GM12878 (cell line): ENCODE results near the gene ADSS1. TPM values are rescaled to one million over a fixed set of nuclear protein-coding genes. Genes with fewer than 3 reads are reported as not detected.
A peak's percentile ranks its signal among the peaks of the same experiment; 100 is the strongest.

Experiments used
- ATAC-seq: fragments of 200-7000 bp; cut with Tn5 transposase; 3 replicates; pipeline ENCODE4 v1.9.1; 2020; ENCODE audit warnings: mild to moderate bottlenecking, moderate library complexity
- BruUV-seq: library from RNA; stranded (reverse); fragments of 400-500 nt; replicated peaks from 2 replicates; lab custom pipeline; 2021; lab: Mats Ljungman, UMichigan
- CTCF ChIA-PET: fragments of 300-600 bp; sonication (Branson Sonifier 250); formaldehyde crosslinking; extraction: SDS; loops from one replicate; lab custom pipeline; 2021; ENCODE audit warnings: inconsistent platforms; lab: Yijun Ruan, JAX
- POLR2A ChIA-PET: fragments of 350-600 bp; formaldehyde crosslinking; extraction: SDS; loops from one replicate; lab custom pipeline; 2021; ENCODE audit warnings: inconsistent platforms; lab: Charles Lee
- RAD21 ChIA-PET: fragments of 300-600 bp; sonication (Branson Sonifier 250); formaldehyde crosslinking; loops from one replicate; lab custom pipeline; 2023; ENCODE audit warnings: antibody characterized with exemption; ENCODE audit not compliant: unreplicated experiment; lab: Charles Lee
- SMC1A ChIA-PET: fragments of 300-600 bp; sonication (Branson Sonifier 250); formaldehyde crosslinking; loops from one replicate; lab custom pipeline; 2023; ENCODE audit not compliant: unreplicated experiment, uncharacterized antibody; lab: Charles Lee
- DNase-seq: peaks from one replicate; pipeline ENCODE4 v3.0.0-alpha.2; 2011; ENCODE audit warnings: low read depth, low spot score
- FAIRE-seq: peaks from 3 replicates; lab custom pipeline; 2011; peaks lifted over from hg19 to GRCh38; lab: Jason Lieb, UNC
- H2AFZ ChIP-seq: 2 replicates; pipeline ENCODE4 v1.6.0; 2011; ENCODE audit warnings: low read depth, low read length, control low read depth; ENCODE audit not compliant: control insufficient read depth
- H3K27ac ChIP-seq: 2 replicates; pipeline ENCODE4 v1.5.1; 2011; ENCODE audit warnings: control low read depth; ENCODE audit not compliant: control insufficient read depth, insufficient read depth
- H3K27me3 ChIP-seq, 2 experiments: replicated peaks in 1 of 2; 2 replicates each; pipeline versions ENCODE4 v1.6.0 to v1.6.1; 2011; ENCODE audit warnings: low read length in 1 of 2; ENCODE audit not compliant: control insufficient read depth in 2 of 2, insufficient read depth in 2 of 2
- H3K36me3 ChIP-seq, 2 experiments: 2 replicates each; pipeline ENCODE4 v1.5.1; 2011; ENCODE audit warnings: low read length in 1 of 2; ENCODE audit not compliant: control insufficient read depth in 2 of 2, insufficient read depth in 2 of 2
- H3K4me1 ChIP-seq: 2 replicates; pipeline ENCODE4 v1.6.1; 2011; ENCODE audit warnings: mild to moderate bottlenecking, low read length, moderate library complexity, mixed read lengths; ENCODE audit not compliant: control insufficient read depth, insufficient read depth
- H3K4me2 ChIP-seq: 2 replicates; pipeline ENCODE4 v1.6.0; 2011; ENCODE audit warnings: control low read depth; ENCODE audit not compliant: control insufficient read depth, insufficient read depth
- H3K4me3 ChIP-seq: fragments of 200-600 bp; sonication (generic); 2 replicates; pipeline ENCODE4 v1.5.1; 2016
- H3K79me2 ChIP-seq: 2 replicates; pipeline ENCODE4 v1.6.0; 2011; ENCODE audit warnings: low read length; ENCODE audit not compliant: control insufficient read depth, insufficient read depth
- H3K9ac ChIP-seq: 2 replicates; pipeline ENCODE4 v1.8.0; 2011; ENCODE audit warnings: low read length, control low read depth, mixed read lengths; ENCODE audit not compliant: control insufficient read depth, insufficient read depth
- H3K9me3 ChIP-seq: replicated peaks from 3 replicates; pipeline ENCODE4 v1.5.1; 2011; ENCODE audit warnings: mild to moderate bottlenecking, low read length; ENCODE audit not compliant: control insufficient read depth, insufficient read depth
- H4K20me1 ChIP-seq: 2 replicates; pipeline ENCODE4 v1.6.0; 2011; ENCODE audit not compliant: control insufficient read depth, insufficient read depth
- IRF4 ChIP-seq: IDR thresholded peaks from 2 replicates; pipeline ENCODE4 v1.6.1; 2011; ENCODE audit warnings: low read depth, low read length
- PAX5 ChIP-seq: IDR thresholded peaks from 2 replicates; pipeline ENCODE4 v1.6.1; 2011; ENCODE audit warnings: low read depth, low read length, borderline replicate concordance
- RAD21 ChIP-seq: IDR thresholded peaks from 2 replicates; pipeline ENCODE4 v1.6.1; 2011; ENCODE audit warnings: mild to moderate bottlenecking, low read depth, low read length, moderate library complexity; ENCODE audit not compliant: insufficient read depth
- RB1 ChIP-seq: fragments of 450-650 bp; formaldehyde crosslinking; IDR thresholded peaks from 2 replicates; pipeline ENCODE4 v1.6.1; 2017; ENCODE audit warnings: mild to moderate bottlenecking, borderline replicate concordance
- SMC3 ChIP-seq: IDR thresholded peaks from 2 replicates; pipeline ENCODE4 v1.6.1; 2011; ENCODE audit warnings: low read length, improper control_type of control experiment, borderline replicate concordance
- SREBF2 ChIP-seq: IDR thresholded peaks from 2 replicates; pipeline ENCODE4 v1.6.1; 2012; ENCODE audit warnings: mild to moderate bottlenecking, low read length
- TCF7 ChIP-seq: IDR thresholded peaks from 2 replicates; pipeline ENCODE4 v1.6.1; 2014; ENCODE audit warnings: antibody characterized with exemption, borderline replicate concordance
- YY1 ChIP-seq: IDR thresholded peaks from 2 replicates; pipeline ENCODE4 v1.6.1; 2011; ENCODE audit warnings: low read depth, mild to moderate bottlenecking, low read length
- WGBS: methylation state at CpG from one replicate; pipeline ENCODE4 v1.1.6; 2016; ENCODE audit warnings: low lambda C conversion rate; ENCODE audit not compliant: insufficient replicate concordance, insufficient coverage; ENCODE audit errors: missing lambda C conversion rate; 5-methylcytosine and 5-hydroxymethylcytosine counted together
- in situ Hi-C: fragments of 300-500 bp; cut with MboI; formaldehyde crosslinking; loops from 9 replicates; pipeline ENCODE4 v1.14.3; 2018; ENCODE audit warnings: mixed read lengths
- intact Hi-C: fragments of 100-400 bp; cut with micrococcal nuclease; formaldehyde crosslinking; loops from one replicate; pipeline ENCODE4 v1.14.2; 2022; ENCODE audit not compliant: unreplicated experiment
- polyA plus RNA-seq, 11 experiments: library from polyadenylated mRNA; depleted of rRNA in 4 of 11; unstranded in 6 of 11; stranded (reverse) in 5 of 11; fragments of >200 nt; fragmentation: Nextera tagmentation in 4 of 11; fragmentation: Illumina TruSeq in 1 of 11; extraction: Ambion mirVana in 4 of 11; extraction: Trizol in 1 of 11; gene quantifications; 1 replicate in 1 of 11; 2 replicates in 10 of 11; pipeline versions ENCODE4 v1.2.1 to v1.2.3, GENCODE V29; 2011 to 2016; ENCODE audit warnings: inconsistent platforms in 2 of 11, missing spikeins in 2 of 11, low read depth in 1 of 11
- total RNA-seq, 4 experiments: library from RNA; depleted of rRNA in 3 of 4; stranded (reverse); fragments of >200 nt in 3 of 4; fragmentation: Illumina TruSeq in 1 of 4; extraction: Trizol in 1 of 4; gene quantifications; 2 replicates each; pipeline versions ENCODE4 v1.2.1 to v1.2.3, GENCODE V29; 2013 to 2021
- TF ChIP-seq, protein P1 (sequence below), 3 experiments: IDR thresholded peaks in 2 of 3; conservative IDR thresholded peaks in 1 of 3; 2 replicates each; pipeline ENCODE4 v1.5.1; 2011; ENCODE audit warnings: low read depth in 3 of 3, low read length in 3 of 3, mild to moderate bottlenecking in 3 of 3, control low read depth in 2 of 3, moderate library complexity in 2 of 3, inconsistent platforms in 1 of 3, mixed read lengths in 1 of 3; ENCODE audit not compliant: control insufficient read depth in 2 of 3, insufficient read depth in 1 of 3; ENCODE audit errors: extremely low read depth in 1 of 3

ADSS1 gene
- total and polyA plus RNA-seq, 10 of the 15 experiments (the other 5 are each of a cell fraction or from before 2014, with no cell fraction given): 0.11 to 0.45 (median 0.28) TPM; not detected in 5

DNA sequence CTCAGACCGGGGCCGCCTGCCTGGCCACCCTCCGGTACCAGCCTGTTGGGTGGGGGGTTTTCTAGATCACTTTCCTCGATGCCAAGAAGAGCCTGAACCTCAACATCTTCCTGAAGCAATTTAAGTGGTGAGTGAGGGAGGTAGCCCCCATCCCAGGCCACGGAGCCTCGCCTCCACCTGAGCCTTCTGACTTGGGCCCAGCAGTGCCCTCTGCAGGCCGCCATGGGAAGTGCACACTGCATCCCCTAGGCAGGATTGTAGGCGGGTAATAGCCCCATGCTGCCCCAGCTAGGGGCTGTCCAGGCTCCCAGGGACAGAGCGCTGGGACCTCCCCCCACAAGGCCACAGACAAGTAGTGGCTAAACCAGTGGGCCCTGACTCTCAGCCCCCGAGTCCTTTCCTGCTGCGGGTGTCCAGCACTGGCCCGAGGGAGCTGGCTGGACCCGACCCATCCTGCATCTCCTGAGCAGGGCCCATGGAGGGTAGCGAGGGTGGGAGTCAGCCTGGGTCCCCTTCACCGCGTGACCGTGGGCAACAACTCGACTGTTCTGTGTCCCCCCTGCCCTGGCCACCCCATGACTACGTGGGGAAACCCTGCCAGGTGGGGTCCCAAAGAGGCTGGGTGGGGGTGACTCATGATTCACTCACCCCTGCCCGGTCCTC lies 15.3 kb upstream of the ADSS1 start:
- Histone ChIP-seq H3K4me2 (no peak overlapping the region), H3K27ac (no peak overlapping the region), H3K27me3 (no peaks in the 10 kb centered on the region), H4K20me1 (no peaks in the 10 kb centered on the region), H3K4me1 (no peaks in the 10 kb centered on the region), H3K4me3 (no peak overlapping the region), H3K9me3 (no peaks in the 10 kb centered on the region), H3K36me3 (peaks cover 0 to 3% of the 10 kb centered on the region in 2 experiments; a peak in 2 of 4 replicates), H3K9ac (no peak overlapping the region), H2AFZ (no peak overlapping the region), H3K79me2 (no peaks in the 10 kb centered on the region)
- RAD21 ChIA-PET: interaction anchor here (0.7 to 1.7 kb wide), 3 partner anchors 32 to 61 kb away, joined by 4 to 7 read pairs (median 4); no protein-coding TSS in a partner anchor
- ATAC-seq (peak; percentile 94), DNase-seq (no peak), FAIRE-seq (peak; percentile 86)
- intact Hi-C loops (loop anchor here (1.0 kb wide), 1 partner anchor 58 kb away; no protein-coding TSS in a partner anchor), in situ Hi-C loops (no loop called here)
- no TSS peak for BruUV-seq
- 34% methylated on average over 20 of the region's 20 CpGs for WGBS
- POLR2A ChIA-PET: no interaction called here
- CTCF ChIA-PET: interaction anchor here (0.7 to 3.1 kb wide), 14 partner anchors 12 to 65 kb away, joined by 3 to 15 read pairs (median 4); partner anchors contain the start of gene SIVA1
- TF ChIP-seq SREBF2 (no peak), YY1 (peak; percentile 66), RAD21 (peak; percentile 87), PAX5 (no peak), SMC3 (peak; percentile 86), TCF7 (no peak), IRF4 (0 out of 2 replicates have a peak, but pooled peaks have one; percentile 25), RB1 (0 out of 2 replicates have a peak, but pooled peaks have one; percentile 35)
- TF ChIP-seq, protein P1, sequence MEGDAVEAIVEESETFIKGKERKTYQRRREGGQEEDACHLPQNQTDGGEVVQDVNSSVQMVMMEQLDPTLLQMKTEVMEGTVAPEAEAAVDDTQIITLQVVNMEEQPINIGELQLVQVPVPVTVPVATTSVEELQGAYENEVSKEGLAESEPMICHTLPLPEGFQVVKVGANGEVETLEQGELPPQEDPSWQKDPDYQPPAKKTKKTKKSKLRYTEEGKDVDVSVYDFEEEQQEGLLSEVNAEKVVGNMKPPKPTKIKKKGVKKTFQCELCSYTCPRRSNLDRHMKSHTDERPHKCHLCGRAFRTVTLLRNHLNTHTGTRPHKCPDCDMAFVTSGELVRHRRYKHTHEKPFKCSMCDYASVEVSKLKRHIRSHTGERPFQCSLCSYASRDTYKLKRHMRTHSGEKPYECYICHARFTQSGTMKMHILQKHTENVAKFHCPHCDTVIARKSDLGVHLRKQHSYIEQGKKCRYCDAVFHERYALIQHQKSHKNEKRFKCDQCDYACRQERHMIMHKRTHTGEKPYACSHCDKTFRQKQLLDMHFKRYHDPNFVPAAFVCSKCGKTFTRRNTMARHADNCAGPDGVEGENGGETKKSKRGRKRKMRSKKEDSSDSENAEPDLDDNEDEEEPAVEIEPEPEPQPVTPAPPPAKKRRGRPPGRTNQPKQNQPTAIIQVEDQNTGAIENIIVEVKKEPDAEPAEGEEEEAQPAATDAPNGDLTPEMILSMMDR (IDR thresholded peaks at IDR 0.05 in 2 of 3, conservative IDR thresholded peaks at IDR 0.05 in 1 of 3; ENCODE audit: control insufficient read depth in 2 of 3, extremely low read depth in 1 of 3, insufficient read depth in 1 of 3, low read depth in 3 of 3, low read length in 3 of 3): peak; percentile 89 to 97 (median 96)
- SMC1A ChIA-PET: interaction anchor here (0.6 to 1.1 kb wide), 4 partner anchors 39 to 62 kb away, joined by 3 to 4 read pairs (median 4); no protein-coding TSS in a partner anchor
